Ishikawa (cell line): ENCODE measurements around the gene FANCD2.

Experiments used
- CEBPB ChIP-seq: IDR thresholded peaks from 2 replicates; pipeline ENCODE4 v1.6.1; 2012
- CREB1 ChIP-seq: IDR thresholded peaks from 2 replicates; pipeline ENCODE4 v1.6.1; 2012; ENCODE audit warnings: low read depth
- EGR1 ChIP-seq: IDR thresholded peaks from 2 replicates; pipeline ENCODE4 v1.6.1; 2012
- EP300 ChIP-seq: IDR thresholded peaks from 2 replicates; pipeline ENCODE4 v1.6.1; 2012; ENCODE audit warnings: borderline replicate concordance
- FOXM1 ChIP-seq: IDR thresholded peaks from 2 replicates; pipeline ENCODE4 v1.6.1; 2012; ENCODE audit warnings: low read depth, borderline replicate concordance
- MAX ChIP-seq: IDR thresholded peaks from 2 replicates; pipeline ENCODE4 v1.6.1; 2012
- NFIC ChIP-seq: IDR thresholded peaks from 2 replicates; pipeline ENCODE4 v1.6.1; 2012
- RAD21 ChIP-seq: IDR thresholded peaks from 2 replicates; pipeline ENCODE4 v1.6.1; 2012; ENCODE audit warnings: low read depth
- REST ChIP-seq: IDR thresholded peaks from 2 replicates; pipeline ENCODE4 v1.6.1; 2012; ENCODE audit warnings: low read depth, mild to moderate bottlenecking
- TAF1 ChIP-seq: IDR thresholded peaks from 2 replicates; pipeline ENCODE4 v1.6.1; 2012; ENCODE audit warnings: low read depth, mild to moderate bottlenecking
- TCF12 ChIP-seq: IDR thresholded peaks from 2 replicates; pipeline ENCODE4 v1.6.1; 2012; ENCODE audit warnings: low read depth
- TEAD4 ChIP-seq: IDR thresholded peaks from 2 replicates; pipeline ENCODE4 v1.6.1; 2012
- USF1 ChIP-seq: IDR thresholded peaks from 2 replicates; pipeline ENCODE4 v1.6.1; 2012
- YY1 ChIP-seq: IDR thresholded peaks from 2 replicates; pipeline ENCODE4 v1.6.1; 2012; ENCODE audit warnings: low read depth
- ZBTB7A ChIP-seq: IDR thresholded peaks from 2 replicates; pipeline ENCODE4 v1.6.1; 2012; ENCODE audit warnings: low read depth

The FANCD2 gene

GRCh38 chr3:10142707-10143560 lies 116.7 kb downstream of the FANCD2 start:
- TF ChIP-seq RAD21 (no peak), MAX (no peak), EGR1 (no peak), CEBPB (no peak), REST (no peak), NFIC (no peak), CREB1 (no peak), TAF1 (no peak), USF1 (no peak), TCF12 (no peak), ZBTB7A (no peak)

GRCh38 chr3:10145685-10146084 lies 119.4 kb downstream of the FANCD2 start:
- TF ChIP-seq YY1 = no peak
- no peak for TF ChIP-seq ZBTB7A
- no peak for TF ChIP-seq NFIC
- no peak for TF ChIP-seq MAX
- no peak for TF ChIP-seq EGR1
- TF ChIP-seq USF1 = no peak
- no peak for TF ChIP-seq TEAD4

GRCh38 chr3:10149226-10149625 lies 123.0 kb downstream of the FANCD2 start:
- TF ChIP-seq ZBTB7A = no peak
- no peak for TF ChIP-seq TCF12
- no peak for TF ChIP-seq MAX
- no peak for TF ChIP-seq TEAD4
- TF ChIP-seq REST = no peak
- no peak for TF ChIP-seq EP300
- no peak for TF ChIP-seq CEBPB
- TF ChIP-seq FOXM1 = no peak
- TF ChIP-seq USF1 = no peak
- no peak for TF ChIP-seq RAD21
- no peak for TF ChIP-seq YY1
- TF ChIP-seq EGR1 = no peak
- no peak for TF ChIP-seq TAF1
- TF ChIP-seq CREB1 = no peak
- TF ChIP-seq NFIC = no peak

- no peak for TF ChIP-seq USF1
- TF ChIP-seq YY1 = no peak
- no peak for TF ChIP-seq CEBPB
- no peak for TF ChIP-seq FOXM1
- TF ChIP-seq TCF12 = no peak
- no peak for TF ChIP-seq CREB1
- no peak for TF ChIP-seq ZBTB7A
- no peak for TF ChIP-seq REST
- TF ChIP-seq TAF1 = no peak
- TF ChIP-seq TEAD4 = no peak
- TF ChIP-seq EGR1 = no peak
- no peak for TF ChIP-seq MAX
- TF ChIP-seq NFIC = no peak
Observed at GRCh38 chr3:10150987-10151386, 124.8 kb downstream of the FANCD2 start.
